HepG2 (cell line): ENCODE data around the gene DNAJB6. TPM values are rescaled to one million over a fixed set of nuclear protein-coding genes. Genes with fewer than 3 reads are reported as not detected.

ENCODE experiments used
- ATAC-seq: fragments of 200-7000 bp; cut with Tn5 transposase; 3 replicates; pipeline ENCODE4 v1.9.1; 2020; ENCODE audit warnings: mild to moderate bottlenecking, moderate library complexity
- BruUV-seq: library from RNA; stranded (reverse); fragments of 400-500 nt; replicated peaks from 2 replicates; lab custom pipeline; 2021; lab: Mats Ljungman, UMichigan
- CTCF ChIA-PET: fragments of 300-600 bp; formaldehyde crosslinking; extraction: SDS; loops from one replicate; lab custom pipeline; 2021; ENCODE audit warnings: low total read pairs, inconsistent platforms, low intra/inter-chr PET ratio; lab: Yijun Ruan, JAX
- POLR2A ChIA-PET: fragments of 350-600 bp; sonication (Branson Sonifier 250); formaldehyde crosslinking; loops from one replicate; lab custom pipeline; 2020; ENCODE audit warnings: antibody characterized with exemption, inconsistent platforms; lab: Yijun Ruan, JAX
- DNase-seq: peaks from one replicate; pipeline ENCODE4 v3.0.0-alpha.2; 2015; ENCODE audit warnings: low spot score
- FAIRE-seq: peaks from 3 replicates; lab custom pipeline; 2011; peaks lifted over from hg19 to GRCh38; lab: Jason Lieb, UNC
- H2AFZ ChIP-seq: one replicate; pipeline ENCODE4 v1.6.1; 2011; ENCODE audit warnings: low read length, inconsistent platforms
- H3K27ac ChIP-seq: fragments of 300-600 bp; 3 replicates; pipeline ENCODE4 v1.8.0; 2011; ENCODE audit warnings: mixed run types, mild to moderate bottlenecking, mixed read lengths, low read length, inconsistent platforms; ENCODE audit not compliant: insufficient read depth; ENCODE audit errors: extremely low read length
- H3K27me3 ChIP-seq, 2 experiments: fragments of 200-600 bp in 1 of 2; 2 replicates in 1 of 2; 3 replicates in 1 of 2; pipeline versions ENCODE4 v1.6.0 to v1.8.0; 2011; ENCODE audit warnings: low read length in 2 of 2, mild to moderate bottlenecking in 2 of 2, moderate library complexity in 2 of 2, inconsistent platforms in 1 of 2; ENCODE audit not compliant: insufficient read depth in 2 of 2, control insufficient read depth in 1 of 2
- H3K36me3 ChIP-seq, 2 experiments: fragments of 200-600 bp in 1 of 2; replicated peaks in 1 of 2; 2 replicates in 1 of 2; 3 replicates in 1 of 2; pipeline versions ENCODE4 v1.5.1 to v1.8.0; 2011; ENCODE audit warnings: low read length in 2 of 2, inconsistent platforms in 1 of 2; ENCODE audit not compliant: insufficient read depth in 2 of 2, control insufficient read depth in 1 of 2
- H3K4me1 ChIP-seq: 2 replicates; pipeline ENCODE4 v1.5.1; 2012; ENCODE audit warnings: low read length, inconsistent platforms; ENCODE audit not compliant: insufficient read depth
- H3K4me2 ChIP-seq: 2 replicates; pipeline ENCODE4 v1.6.0; 2011; ENCODE audit warnings: low read depth, low read length, inconsistent platforms
- H3K4me3 ChIP-seq, 3 experiments: fragments of 200-600 bp in 1 of 3; sonication (generic), shearing (Covaris generic) in 1 of 3; replicated peaks in 1 of 3; 2 replicates each; pipeline ENCODE4 v1.5.1; 2011 to 2016; ENCODE audit warnings: low read length in 3 of 3, inconsistent platforms in 2 of 3, low read depth in 2 of 3, mild to moderate bottlenecking in 2 of 3, control low read depth in 1 of 3, mixed read lengths in 1 of 3; ENCODE audit not compliant: insufficient read depth in 1 of 3
- H3K79me2 ChIP-seq: one replicate; pipeline ENCODE4 v1.6.1; 2011; ENCODE audit warnings: low read length, inconsistent platforms; ENCODE audit not compliant: insufficient read depth
- H3K9ac ChIP-seq: 2 replicates; pipeline ENCODE4 v1.6.0; 2011; ENCODE audit warnings: mild to moderate bottlenecking, low read depth, low read length, inconsistent platforms; ENCODE audit not compliant: insufficient read depth
- H3K9me3 ChIP-seq: 2 replicates; pipeline ENCODE4 v1.5.1; 2012; ENCODE audit warnings: mild to moderate bottlenecking, low read length
- H4K20me1 ChIP-seq: 2 replicates; pipeline ENCODE4 v1.6.0; 2011; ENCODE audit warnings: inconsistent platforms, mild to moderate bottlenecking, low read length, moderate library complexity; ENCODE audit not compliant: insufficient read depth
- CENPT ChIP-seq: sonication (generic); formaldehyde crosslinking; IDR thresholded peaks from 2 replicates; pipeline ENCODE4 v1.8.0; 2022; ENCODE audit warnings: low read depth, mild to moderate bottlenecking, moderate library complexity, missing genetic modification reagents
- LCORL ChIP-seq, 2 experiments: fragments of 450-650 bp in 1 of 2; sonication (generic) in 1 of 2; formaldehyde crosslinking in 1 of 2; IDR thresholded peaks; 2 replicates each; pipeline versions ENCODE4 v1.5.0 to v1.6.1; 2017 to 2020; ENCODE audit warnings: antibody characterized with exemption in 1 of 2, missing genetic modification reagents in 1 of 2
- MEIS1 ChIP-seq: sonication (generic); formaldehyde crosslinking; IDR thresholded peaks from 2 replicates; pipeline ENCODE4 v1.9.0; 2021; ENCODE audit warnings: mild to moderate bottlenecking, missing genetic modification reagents, moderate library complexity, borderline replicate concordance
- MTA1 ChIP-seq: sonication (generic); formaldehyde crosslinking; IDR thresholded peaks from 2 replicates; pipeline ENCODE4 v1.4.0; 2020; ENCODE audit warnings: missing genetic modification reagents, mild to moderate bottlenecking, borderline replicate concordance
- MXI1 ChIP-seq: IDR thresholded peaks from 3 replicates; pipeline ENCODE4 v1.6.1; 2012; ENCODE audit warnings: low read depth, low read length, inconsistent platforms, borderline replicate concordance
- PHF20 ChIP-seq: sonication (generic); formaldehyde crosslinking; IDR thresholded peaks from 2 replicates; pipeline ENCODE4 v1.5.0; 2020; ENCODE audit warnings: mild to moderate bottlenecking, missing genetic modification reagents
- POGZ ChIP-seq: sonication (generic); formaldehyde crosslinking; IDR thresholded peaks from 2 replicates; pipeline ENCODE4 v1.4.0; 2020; ENCODE audit warnings: mild to moderate bottlenecking, missing genetic modification reagents
- SMAD1 ChIP-seq: sonication (generic); formaldehyde crosslinking; IDR thresholded peaks from 2 replicates; pipeline ENCODE4 v1.4.0; 2020; ENCODE audit warnings: missing genetic modification reagents, low read depth, mild to moderate bottlenecking, borderline replicate concordance
- SNRNP70 ChIP-seq: fragments of 200-400 bp; formaldehyde crosslinking; IDR thresholded peaks from 2 replicates; pipeline ENCODE4 v1.6.1; 2017; ENCODE audit warnings: mild to moderate bottlenecking, low read depth, low read length, moderate library complexity
- TIGD3 ChIP-seq: sonication (generic); formaldehyde crosslinking; IDR thresholded peaks from 2 replicates; pipeline ENCODE4 v1.5.1; 2020; ENCODE audit warnings: mild to moderate bottlenecking, missing genetic modification reagents, borderline replicate concordance
- TP53 ChIP-seq: sonication (generic); formaldehyde crosslinking; conservative IDR thresholded peaks from 2 replicates; pipeline ENCODE4 v1.4.0; 2020; ENCODE audit warnings: missing genetic modification reagents
- ZC3H13 ChIP-seq: sonication (generic); formaldehyde crosslinking; IDR thresholded peaks from 2 replicates; pipeline ENCODE4 v1.8.1; 2023; ENCODE audit warnings: mild to moderate bottlenecking, missing genetic modification reagents, moderate library complexity
- ZNF362 ChIP-seq: sonication (generic); formaldehyde crosslinking; IDR thresholded peaks from 2 replicates; pipeline ENCODE4 v1.4.0; 2020; ENCODE audit warnings: missing genetic modification reagents, mild to moderate bottlenecking, borderline replicate concordance
- ZNF672 ChIP-seq: sonication (generic); formaldehyde crosslinking; IDR thresholded peaks from 2 replicates; pipeline ENCODE4 v1.8.1; 2022; ENCODE audit warnings: missing genetic modification reagents
- ZNF780A ChIP-seq: sonication (generic); formaldehyde crosslinking; IDR thresholded peaks from 2 replicates; pipeline ENCODE4 v1.8.0; 2022; ENCODE audit warnings: mild to moderate bottlenecking, missing genetic modification reagents, moderate library complexity
- ZNF782 ChIP-seq: sonication (generic); formaldehyde crosslinking; IDR thresholded peaks from 2 replicates; pipeline ENCODE4 v1.4.0; 2020; ENCODE audit warnings: missing genetic modification reagents, mild to moderate bottlenecking, borderline replicate concordance
- WGBS: methylation state at CpG from one replicate; pipeline ENCODE4 v1.1.6; 2017; ENCODE audit warnings: low lambda C conversion rate; 5-methylcytosine and 5-hydroxymethylcytosine counted together
- in situ Hi-C: cut with HindIII; loops from 2 replicates; pipeline ENCODE4 v1.10.0; 2017; ENCODE audit warnings: low pct_unique_long_range_greater_than_20kb; ENCODE audit not compliant: extremely low pct_ligation_motif_present
- intact Hi-C: fragments of 100-400 bp; cut with micrococcal nuclease; formaldehyde crosslinking; loops from one replicate; pipeline ENCODE4 v1.10.0; 2022; ENCODE audit not compliant: unreplicated experiment
- polyA plus RNA-seq, 8 experiments: library from polyadenylated mRNA; depleted of rRNA in 3 of 8; stranded (reverse) in 7 of 8; unstranded in 1 of 8; fragments of >200 nt; fragmentation: Illumina TruSeq in 4 of 8; extraction: Trizol in 4 of 8; gene quantifications; 2 replicates each; pipeline versions ENCODE4 v1.2.1 to v1.2.3, GENCODE V29; 2011 to 2016; ENCODE audit warnings: low read depth in 4 of 8, missing spikeins in 1 of 8, mixed read lengths in 1 of 8; ENCODE audit not compliant: insufficient read depth in 1 of 8
- total RNA-seq, 5 experiments: library from RNA; depleted of rRNA; stranded (reverse); fragments of >200 nt; fragmentation: Illumina TruSeq; extraction: Trizol; gene quantifications; 2 replicates each; pipeline ENCODE4 v1.2.3, GENCODE V29; 2016; ENCODE audit warnings: low read depth in 1 of 5

DNAJB6 gene
- total and polyA plus RNA-seq, 2 of the 13 experiments (the other 11 are each of a cell fraction or from before 2014, with no cell fraction given): 29.9 to 53.9 TPM

DNA sequence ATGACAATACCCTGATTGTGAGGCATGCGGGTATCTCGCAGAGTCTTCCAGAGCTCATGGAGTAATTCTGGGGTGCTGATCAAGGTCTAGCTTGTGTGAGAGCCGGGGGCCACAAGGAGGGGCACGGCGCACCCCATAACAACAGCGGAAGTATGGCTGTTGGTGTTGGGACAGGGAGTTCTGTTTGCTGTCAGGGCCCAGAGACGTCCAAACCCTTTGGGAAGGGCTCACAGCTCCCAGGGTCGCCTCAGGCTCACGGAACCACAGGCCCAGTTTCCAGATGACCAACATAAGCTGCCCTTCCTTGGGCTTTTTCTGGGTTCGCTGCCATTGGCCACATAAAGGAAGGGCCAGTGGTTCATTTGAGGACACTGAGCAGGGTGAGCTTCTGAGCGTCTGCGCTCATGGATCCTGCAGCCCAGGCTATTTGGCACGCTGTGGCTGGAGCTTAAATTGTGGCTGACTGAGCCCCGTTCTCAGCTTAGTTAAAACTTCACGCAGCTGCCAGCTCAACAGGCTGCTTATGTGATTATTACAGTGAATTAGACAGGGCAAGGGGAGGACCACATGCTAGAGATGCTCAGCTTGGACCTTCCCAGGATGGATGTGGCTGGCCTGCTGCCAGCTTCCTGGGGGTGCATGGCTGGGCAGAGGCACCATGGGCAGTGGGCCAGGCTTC, 92.3 kb downstream of the DNAJB6 start:
- H3K79me2 ChIP-seq: no peaks in the 10 kb centered on the region
- no peaks in the 10 kb centered on the region for H3K9me3 ChIP-seq
- DNase-seq: no peak
- ChIA-PET CTCF (no interaction called here), POLR2A (no interaction called here)
- H2AFZ ChIP-seq: no peak overlapping the region
- H3K4me1 ChIP-seq: peaks cover 11% of the 10 kb centered on the region
- H3K4me3 ChIP-seq: no peak overlapping the region
- in situ Hi-C loops: loop anchor here (10.0 kb wide), 1 partner anchor 446 kb away; no protein-coding TSS in a partner anchor
- TF ChIP-seq ZNF672 (CRISPR knock-in tag): no peak
- TF ChIP-seq TP53 (CRISPR knock-in tag): no peak
- no peak for TF ChIP-seq SMAD1
- no peak for TF ChIP-seq ZNF780A (CRISPR knock-in tag)
- no peak for TF ChIP-seq MTA1 (CRISPR knock-in tag)
- no peak for TF ChIP-seq POGZ (CRISPR knock-in tag)
- H3K4me2 ChIP-seq: no peak overlapping the region
- BruUV-seq: no TSS peak
- no peaks in the 10 kb centered on the region for H3K36me3 ChIP-seq
- intact Hi-C loops: no loop called here
- H4K20me1 ChIP-seq: no peaks in the 10 kb centered on the region
- FAIRE-seq: no peak
- H3K27ac ChIP-seq: no peak overlapping the region
- ATAC-seq: no peak
- WGBS: 50% methylated on average over 7 of the region's 15 CpGs
- H3K27me3 ChIP-seq: peaks cover 2 to 12% of the 10 kb centered on the region in 2 experiments; a peak in 4 of 5 replicates
- H3K9ac ChIP-seq: no peak overlapping the region

- ChIA-PET CTCF (no interaction called here), POLR2A (no interaction called here)
- H3K36me3 ChIP-seq: no peaks in the 10 kb centered on the region
- H4K20me1 ChIP-seq: no peaks in the 10 kb centered on the region
- intact Hi-C loops: no loop called here
- no peak overlapping the region for H2AFZ ChIP-seq
- in situ Hi-C loops: loop anchor here (10.0 kb wide), 1 partner anchor 445 kb away; no protein-coding TSS in a partner anchor
- peaks cover 2 to 18% of the 10 kb centered on the region in 2 experiments for H3K27me3 ChIP-seq
- H3K79me2 ChIP-seq: no peaks in the 10 kb centered on the region
- no peak overlapping the region for H3K4me2 ChIP-seq
- no peak overlapping the region for H3K27ac ChIP-seq
- no TSS peak for BruUV-seq
- DNase-seq (no peak), FAIRE-seq (no peak), ATAC-seq (no peak)
- peaks cover 11% of the 10 kb centered on the region for H3K4me1 ChIP-seq
- no peak overlapping the region for H3K9ac ChIP-seq
- WGBS: 25% methylated on average over 3 of the region's 6 CpGs
- H3K4me3 ChIP-seq: no peak overlapping the region
- no peaks in the 10 kb centered on the region for H3K9me3 ChIP-seq
- TF ChIP-seq LCORL (IDR thresholded peaks at IDR 0.05) (no peak), LCORL (CRISPR knock-in tag; IDR thresholded peaks at IDR 0.05) (no peak), CENPT (CRISPR knock-in tag) (no peak), TIGD3 (no peak), ZC3H13 (no peak), MXI1 (no peak), PHF20 (CRISPR knock-in tag) (no peak), ZNF782 (CRISPR knock-in tag) (no peak), SNRNP70 (no peak), MEIS1 (CRISPR knock-in tag) (no peak), ZNF362 (CRISPR knock-in tag) (no peak)
These were observed 92.9 kb downstream of the DNAJB6 start for GRCh38 chr7:157429680-157430224.
